ENCODE measurements around the gene USP24.

DNA sequence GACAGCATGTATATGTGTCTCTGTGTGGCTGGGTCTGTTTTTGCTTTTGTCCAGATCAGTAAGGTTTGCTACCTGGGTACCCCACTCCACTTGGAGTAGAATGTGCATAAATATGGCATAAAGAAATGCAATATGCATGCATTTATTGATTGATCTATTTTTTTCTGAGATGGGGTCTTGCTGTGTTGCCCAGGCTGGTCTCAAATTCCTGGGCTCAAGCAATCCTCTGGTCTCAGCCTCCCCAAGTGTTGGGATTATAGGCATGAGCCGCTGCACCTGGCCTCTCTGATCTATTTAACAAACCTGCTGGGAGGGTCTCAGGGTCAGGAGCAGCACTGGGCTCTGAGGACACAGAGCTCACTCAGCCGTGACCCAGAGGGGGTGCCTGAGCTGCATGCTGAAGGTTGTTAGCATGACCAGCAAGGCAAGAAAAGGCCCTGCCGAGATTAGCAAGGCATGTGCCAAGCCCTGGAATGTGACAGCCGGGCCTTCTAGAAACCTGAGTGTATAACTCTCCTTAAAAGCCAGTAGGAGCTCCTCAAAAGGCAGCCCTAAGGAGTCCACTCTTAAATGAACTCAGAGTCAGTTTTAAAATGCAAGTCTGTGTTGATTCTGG lies 153.3 kb downstream of the USP24 start:
- no peak for TF ChIP-seq POLR2A (IDR thresholded peaks at IDR 0.05; ENCODE audit: low read depth, low read length)
- TF ChIP-seq POLR2AphosphoS5 (IDR thresholded peaks at IDR 0.05; ENCODE audit: low read depth, low read length), result no peak
- TF ChIP-seq TAF1 (IDR thresholded peaks at IDR 0.05; ENCODE audit: borderline replicate concordance, low read depth, low read length), result no peak
